ENCODE results near the gene IQSEC2.

IQSEC2 gene

DNA sequence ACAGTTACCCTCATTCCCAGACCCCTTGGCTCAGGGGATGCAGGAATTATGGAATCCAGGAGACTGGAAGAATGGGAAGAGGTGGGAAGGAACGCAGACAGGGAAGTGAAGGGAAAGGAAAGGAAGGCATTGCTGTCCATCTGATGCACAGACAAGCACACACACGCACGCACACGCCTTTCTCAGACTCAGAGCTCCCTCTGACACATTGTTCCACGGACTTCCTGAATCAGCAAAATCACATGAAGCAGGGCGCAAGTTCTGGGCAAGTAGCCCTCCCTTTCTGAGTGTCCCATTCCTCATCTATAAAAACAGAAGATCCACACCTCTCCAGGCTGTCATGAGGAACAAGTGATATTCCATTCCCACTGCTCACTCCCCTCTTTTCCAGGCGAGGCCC lies 13.2 kb downstream of the IQSEC2 start:
- DNase-seq (ENCODE audit: low spot score) = no peak

GRCh38 chrX:53266914-53267313 lies 14.5 kb downstream of the IQSEC2 start:
- DNase-seq (ENCODE audit: low spot score) = no peak

- DNase-seq (ENCODE audit: low spot score) = no peak
Observed at GRCh38 chrX:53265771-53266574, 15.4 kb downstream of the IQSEC2 start.

- DNase-seq (ENCODE audit: low spot score) = no peak
Observed at GRCh38 chrX:53263597-53264094, 17.7 kb downstream of the IQSEC2 start.

DNA sequence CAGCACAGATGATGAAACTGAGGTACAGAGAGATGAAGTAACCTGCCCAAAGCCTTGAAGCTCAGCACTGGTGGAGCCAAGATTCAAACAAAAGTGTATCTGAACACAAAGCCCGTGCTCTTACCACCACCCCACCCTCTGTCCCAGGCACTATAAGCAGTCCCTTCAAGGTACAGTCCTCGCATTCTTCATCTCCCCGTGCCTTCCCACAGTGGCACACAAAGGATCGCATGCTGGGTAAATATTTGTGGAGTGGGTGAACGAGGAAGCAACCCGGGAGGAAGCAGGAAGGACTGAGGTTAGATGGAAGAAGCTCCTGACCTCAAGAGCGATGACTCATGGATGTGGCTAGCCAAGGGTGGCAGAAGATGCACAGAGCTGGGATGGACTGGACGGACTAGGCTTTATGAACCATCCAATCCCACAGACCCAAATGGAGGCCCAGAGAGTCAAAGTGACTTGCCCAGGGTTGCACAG lies 18.4 kb downstream of the IQSEC2 start:
- DNase-seq (ENCODE audit: low spot score) = peak; percentile 31

- no peak for DNase-seq (ENCODE audit: low spot score)
Observed at GRCh38 chrX:53262189-53262917, 19.0 kb downstream of the IQSEC2 start.

GRCh38 chrX:53261355-53261972 lies 19.9 kb downstream of the IQSEC2 start:
- no peak for DNase-seq (ENCODE audit: low spot score)

- no peak for DNase-seq (ENCODE audit: low spot score)
Observed at GRCh38 chrX:53260836-53261235, 20.5 kb downstream of the IQSEC2 start.

- DNase-seq (ENCODE audit: low spot score) = no peak
Observed at GRCh38 chrX:53257670-53258423, 23.5 kb downstream of the IQSEC2 start.

- DNase-seq (ENCODE audit: low spot score) = no peak
Observed at GRCh38 chrX:53257166-53257565, 24.2 kb downstream of the IQSEC2 start.

GRCh38 chrX:53256446-53257041 lies 24.8 kb downstream of the IQSEC2 start:
- DNase-seq (ENCODE audit: low spot score) = no peak

DNA sequence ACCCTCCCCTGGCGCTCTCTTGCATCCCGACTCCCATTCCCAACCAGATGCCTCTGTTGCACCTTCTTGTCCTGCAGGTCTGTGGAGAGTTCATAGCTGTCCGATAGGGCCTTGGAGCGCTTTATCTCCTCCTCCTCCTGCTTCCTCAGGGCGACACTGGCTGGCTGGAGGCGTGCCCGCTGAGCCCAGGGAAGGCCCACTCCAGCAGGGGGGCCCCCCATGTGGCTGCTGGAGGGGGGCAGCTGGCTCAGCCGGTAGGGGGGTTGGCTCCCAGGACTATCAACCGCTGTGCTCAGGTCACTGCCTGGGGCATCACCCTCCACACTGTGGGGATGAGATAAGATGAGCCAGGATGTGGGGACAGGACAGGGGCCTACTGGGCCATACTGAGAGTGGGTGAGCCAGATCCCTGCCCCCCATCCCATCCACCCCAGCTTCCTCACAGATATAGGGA lies 25.6 kb downstream of the IQSEC2 start:
- no peak for DNase-seq (ENCODE audit: low spot score)

DNA sequence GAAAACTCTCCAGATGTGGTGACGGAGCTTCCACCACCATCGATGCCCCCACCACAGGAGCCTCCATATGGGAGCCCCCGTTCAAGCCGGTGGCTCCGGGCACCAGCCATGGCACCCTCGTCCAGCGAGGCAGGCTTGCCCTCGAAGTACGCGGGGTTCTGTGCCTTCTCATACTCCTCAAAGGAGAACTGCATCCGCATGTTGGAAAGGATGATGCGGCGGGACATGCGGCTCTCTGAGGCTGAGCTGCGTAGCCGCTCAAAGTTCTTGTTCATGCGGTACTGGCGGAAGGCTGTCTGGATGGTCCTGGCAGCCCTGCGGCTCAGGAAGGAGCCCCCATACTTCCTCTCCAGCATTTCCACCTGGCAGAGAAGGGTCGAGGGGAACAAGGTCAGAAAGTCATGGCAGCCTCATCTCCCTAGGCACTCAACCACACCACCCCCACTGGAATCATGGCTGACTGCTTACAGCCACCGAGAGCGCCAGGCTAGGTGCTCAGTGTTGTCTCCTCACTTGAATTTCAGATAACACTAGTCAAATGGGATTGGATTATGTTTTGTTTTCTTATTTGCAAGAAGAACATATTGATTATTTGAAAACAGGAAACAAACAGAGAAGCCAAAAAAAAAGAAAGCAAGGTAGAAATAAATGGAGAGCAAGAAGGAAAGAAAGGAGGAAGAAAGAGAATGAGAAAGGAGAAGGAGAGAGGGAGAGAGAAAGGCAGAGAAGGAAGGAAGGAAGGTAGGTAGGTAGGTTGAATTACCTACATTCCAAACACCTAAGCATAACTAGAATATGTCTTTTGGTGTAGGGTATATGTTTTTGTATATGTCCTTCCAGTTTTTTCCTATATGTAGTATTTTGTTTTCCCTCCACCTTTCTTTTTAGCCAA lies 26.6 kb downstream of the IQSEC2 start:
- DNase-seq (ENCODE audit: low spot score) = no peak

GRCh38 chrX:53253293-53254020 lies 27.9 kb downstream of the IQSEC2 start:
- no peak for DNase-seq (ENCODE audit: low spot score)

DNA sequence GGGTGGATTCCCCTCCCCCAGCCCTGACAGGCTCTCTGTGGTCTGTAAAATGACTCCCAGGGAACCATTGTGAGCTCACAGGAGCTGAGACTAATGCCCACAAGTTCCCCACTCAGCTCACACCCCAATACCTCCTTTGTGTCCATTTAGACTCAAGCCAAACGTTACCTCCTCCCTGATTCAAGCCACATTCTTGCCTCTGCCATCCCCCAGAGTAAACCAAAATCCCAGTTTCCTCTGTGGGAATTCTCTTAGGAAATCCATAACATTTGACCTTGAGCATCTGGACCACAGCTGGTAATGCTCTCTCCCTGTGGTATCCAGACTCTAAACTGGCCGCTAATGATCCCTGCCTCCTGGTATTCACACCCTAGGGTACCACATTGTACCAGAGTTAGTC lies 30.1 kb downstream of the IQSEC2 start:
- no peak for DNase-seq (ENCODE audit: low spot score)

GRCh38 chrX:53250556-53250955 lies 30.8 kb downstream of the IQSEC2 start:
- no peak for DNase-seq (ENCODE audit: low spot score)

DNA sequence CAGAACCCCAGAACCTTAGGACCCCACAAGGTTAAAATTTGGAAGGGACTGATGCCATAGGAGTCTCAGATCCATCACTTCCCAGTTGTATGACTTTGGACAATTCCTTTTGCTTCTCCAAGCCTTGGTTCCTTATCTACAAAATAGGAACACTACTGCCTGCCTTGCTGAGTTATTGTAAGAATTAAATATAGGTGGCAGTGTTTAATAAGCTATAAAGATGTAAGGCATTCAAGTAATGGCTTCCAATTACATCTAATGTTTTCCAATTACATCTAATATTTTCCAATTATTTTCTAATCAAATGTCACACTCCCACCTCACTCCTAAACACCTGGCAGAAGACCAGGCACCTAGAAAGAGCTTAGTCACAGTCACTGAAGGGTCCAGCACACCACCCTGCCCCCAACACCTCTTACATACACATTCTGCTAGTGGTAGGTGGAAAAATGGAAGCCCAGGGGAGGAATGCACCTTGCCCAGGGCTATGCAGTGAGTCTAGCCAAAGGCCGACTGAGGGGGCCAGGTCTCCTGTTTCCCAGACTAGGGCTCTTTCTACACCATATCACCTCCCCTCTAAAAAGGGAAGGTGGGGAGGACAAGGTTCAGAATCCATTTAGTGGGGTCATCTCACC lies 31.9 kb downstream of the IQSEC2 start:
- DNase-seq (ENCODE audit: low spot score) = no peak

DNA sequence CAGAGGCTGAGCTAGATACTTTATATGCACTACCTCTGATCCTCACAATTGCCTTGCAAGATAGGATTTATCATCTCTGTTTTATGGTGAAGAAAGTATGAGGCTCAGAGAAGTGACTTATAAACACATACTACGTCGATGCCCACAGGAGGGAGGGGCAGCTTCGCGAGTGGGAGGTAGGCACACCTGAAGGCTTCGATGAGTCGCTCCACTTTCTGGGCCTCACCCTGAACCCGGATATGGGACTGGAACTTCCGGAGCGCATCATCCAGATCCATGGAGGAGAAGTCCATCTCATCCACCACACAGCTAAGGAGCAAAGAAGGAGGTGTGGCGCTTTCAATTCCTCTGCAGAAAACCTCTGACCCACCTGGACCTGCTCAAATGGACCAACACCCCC lies 33.5 kb downstream of the IQSEC2 start:
- DNase-seq (ENCODE audit: low spot score) = no peak

- no peak for DNase-seq (ENCODE audit: low spot score)
Observed at GRCh38 chrX:53246231-53246630, 35.2 kb downstream of the IQSEC2 start.

All from COLO829 (cell line).